ENCODE measurements around the gene CTNNBL1.

DNA sequence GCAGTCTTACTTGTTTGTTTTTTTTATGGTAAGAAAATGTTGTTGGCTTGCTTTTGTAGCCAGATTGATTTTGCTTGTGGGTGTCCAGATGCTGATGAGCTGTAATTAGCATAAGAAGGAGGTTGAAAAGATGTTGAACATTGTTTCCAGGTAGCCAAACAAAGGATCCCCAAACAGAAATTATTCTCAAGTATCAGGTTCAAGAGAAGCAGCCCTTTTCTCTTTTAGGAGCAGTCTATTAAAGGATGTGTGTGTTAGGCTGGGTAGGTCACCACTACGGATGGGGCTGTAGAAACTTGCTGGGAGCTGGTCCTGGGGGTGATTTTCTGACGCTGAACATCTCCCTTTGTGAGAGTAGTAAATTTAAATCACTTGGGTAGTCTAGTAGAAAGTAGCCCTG lies 122.2 kb downstream of the CTNNBL1 start:
- no peak for TF ChIP-seq POLR2A (IDR thresholded peaks at IDR 0.05; ENCODE audit: low read depth, low read length)
- no peak for TF ChIP-seq POLR2AphosphoS5 (IDR thresholded peaks at IDR 0.05; ENCODE audit: low read depth, low read length)
